Measurements from ENCODE around the gene RHBDL3. TPM values are rescaled to one million over a fixed set of nuclear protein-coding genes. Genes with fewer than 3 reads are reported as not detected.
A peak's percentile ranks its signal among the peaks of the same experiment; 100 is the strongest.
"Not testable (repeated sequence)": the region's sequence is repeated elsewhere in the genome, so short reads cannot be mapped to it uniquely, and the experiment has no call there.

The RHBDL3 gene
- total RNA-seq, 5 donors from 2014 or later (not counting 1 experiment from before 2014, with no cell fraction given): 0.07 TPM; not detected in 4

DNA sequence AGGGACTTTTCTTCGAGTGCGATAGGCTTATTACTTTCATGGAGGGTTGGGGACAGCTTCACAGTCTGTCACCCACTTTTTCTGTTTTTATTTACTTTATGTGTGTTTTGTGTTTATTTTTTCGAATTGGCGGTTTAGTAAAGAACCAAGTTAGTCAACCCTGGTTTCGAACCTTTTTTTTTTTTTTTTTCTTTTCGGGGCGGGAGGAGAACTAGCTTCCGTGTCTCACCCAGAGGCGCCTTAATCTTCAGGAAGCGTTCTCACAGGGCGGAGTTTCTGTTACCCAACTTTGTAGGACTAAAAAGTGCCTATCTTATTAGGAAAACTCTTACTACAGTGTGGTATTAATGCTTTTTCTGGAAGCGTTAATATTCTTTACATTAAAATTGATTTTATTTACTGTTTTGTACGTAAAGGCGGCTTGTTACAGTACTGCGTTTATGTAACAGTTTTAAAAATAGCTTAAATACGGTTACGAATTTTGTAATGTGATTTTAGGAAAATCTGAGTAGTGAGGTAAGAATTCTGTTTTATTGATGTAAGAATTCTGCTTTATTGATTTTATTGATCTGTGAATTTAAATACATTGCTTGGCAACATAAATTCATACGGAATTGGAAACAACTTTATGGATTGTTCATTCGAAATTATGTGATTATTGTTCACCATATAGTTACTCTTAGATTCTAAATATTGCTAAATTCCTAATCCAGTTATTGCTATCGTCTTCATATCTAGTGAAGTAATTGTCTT lies 85.2 kb downstream of the RHBDL3 start:
- Mint-ChIP-seq H3K36me3 (peaks cover 36% of the 10 kb centered on the region), H3K4me1 (peaks cover 47 to 53% (median 53%) of the 10 kb centered on the region in 3 donors), H3K27me3 (no peaks in the 10 kb centered on the region), H3K27ac (peak overlapping the region; percentile 99 to 100), H3K4me3 (peak overlapping the region; percentile 98 to 100 (median 99)), H3K9me3 (no peaks in the 10 kb centered on the region)
- no peaks in the 10 kb centered on the region for H3K27me3 ChIP-seq (replicated peaks in 1 of 2; ENCODE audit: control insufficient read depth in 2 of 2, extremely low read depth in 1 of 2, insufficient read depth in 2 of 2, low read length in 1 of 2)
- peaks cover 28 to 43% of the 10 kb centered on the region in 2 experiments for H3K4me1 ChIP-seq (ENCODE audit: control insufficient read depth in 1 of 2, extremely low read depth in 1 of 2, insufficient read depth in 2 of 2, low read length in 2 of 2)
- H3K36me3 ChIP-seq (ENCODE audit: control insufficient read depth in 2 of 2, extremely low read depth in 1 of 2, insufficient read depth in 1 of 2, low read length in 1 of 2): peaks cover 4 to 36% of the 10 kb centered on the region in 2 donors
- H3K27ac ChIP-seq (ENCODE audit: low read length): peak overlapping the region; percentile 97
- ATAC-seq (replicated peaks in 1 of 4): peak in 2 of 4 experiments; percentile 13 to 34
- CTCF ChIA-PET: interaction anchor here (0.6 to 0.8 kb wide), 5 partner anchors 10 to 816 kb away, joined by 3 read pairs; partner anchors contain the start of gene PSMD11 (in 1 of the 2)
- DNase-seq: peak in 29 of 35 experiments; percentile 7 to 71 (median 32)
- 0% methylated on average over 5 of the region's 20 CpGs for WGBS (ENCODE audit: insufficient coverage)
- POLR2A ChIA-PET: interaction anchor here (0.5 to 0.7 kb wide), 9 partner anchors 8 to 350 kb away, joined by 3 to 7 read pairs (median 3); partner anchors contain the start of gene PSMD11 (in 1 of the 2)
- H3K4me3 ChIP-seq (ENCODE audit: control insufficient read depth in 1 of 2, extremely low read depth in 1 of 2, low read length in 1 of 2): peak overlapping the region; percentile 83 to 99
- H3K9me3 ChIP-seq: no peaks in the 10 kb centered on the region

DNA sequence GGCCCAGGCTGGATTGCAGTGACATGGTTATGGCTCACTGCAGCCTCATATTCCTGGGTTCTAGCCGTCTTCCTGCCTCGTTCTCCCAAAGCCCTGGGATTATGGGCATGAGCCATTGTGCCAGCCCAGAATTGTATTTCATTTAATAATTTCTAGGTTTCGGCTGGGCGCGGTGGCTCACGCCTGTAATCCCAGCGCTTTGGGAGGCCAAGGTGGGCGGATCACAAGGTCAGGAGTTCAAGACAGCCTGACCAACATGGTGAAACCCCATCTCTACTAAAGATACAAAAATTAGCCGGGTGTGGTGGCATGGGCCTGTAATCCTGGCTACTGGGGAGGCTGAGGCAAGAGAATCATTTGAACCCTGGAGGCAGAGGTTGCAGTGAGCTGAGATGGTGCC lies 87.1 kb downstream of the RHBDL3 start:
- ATAC-seq (replicated peaks in 1 of 4); H3K27me3 Mint-ChIP-seq; H3K27ac Mint-ChIP-seq; H3K9me3 ChIP-seq; H3K9me3 Mint-ChIP-seq; DNase-seq; POLR2A ChIA-PET; H3K27me3 ChIP-seq (replicated peaks in 1 of 2; ENCODE audit: control insufficient read depth in 2 of 2, extremely low read depth in 1 of 2, insufficient read depth in 2 of 2, low read length in 1 of 2); H3K27ac ChIP-seq (ENCODE audit: low read length); CTCF ChIA-PET: not testable (repeated sequence)
- H3K36me3 ChIP-seq (ENCODE audit: control insufficient read depth in 2 of 2, extremely low read depth in 1 of 2, insufficient read depth in 1 of 2, low read length in 1 of 2): peaks cover 7 to 51% of the 10 kb centered on the region in 2 donors
- peak overlapping the region; percentile 32 to 83 for H3K4me3 ChIP-seq (ENCODE audit: control insufficient read depth in 1 of 2, extremely low read depth in 1 of 2, low read length in 1 of 2)
- peak overlapping the region; percentile 98 to 100 (median 99) for H3K4me3 Mint-ChIP-seq
- peaks cover 58 to 66% (median 65%) of the 10 kb centered on the region in 3 donors for H3K4me1 Mint-ChIP-seq
- H3K36me3 Mint-ChIP-seq: peaks cover 41% of the 10 kb centered on the region
- H3K4me1 ChIP-seq (ENCODE audit: control insufficient read depth in 1 of 2, extremely low read depth in 1 of 2, insufficient read depth in 2 of 2, low read length in 2 of 2): peaks cover 34 to 51% of the 10 kb centered on the region in 2 experiments
- 55% methylated on average over 2 of the region's 9 CpGs for WGBS (ENCODE audit: insufficient coverage)

DNA sequence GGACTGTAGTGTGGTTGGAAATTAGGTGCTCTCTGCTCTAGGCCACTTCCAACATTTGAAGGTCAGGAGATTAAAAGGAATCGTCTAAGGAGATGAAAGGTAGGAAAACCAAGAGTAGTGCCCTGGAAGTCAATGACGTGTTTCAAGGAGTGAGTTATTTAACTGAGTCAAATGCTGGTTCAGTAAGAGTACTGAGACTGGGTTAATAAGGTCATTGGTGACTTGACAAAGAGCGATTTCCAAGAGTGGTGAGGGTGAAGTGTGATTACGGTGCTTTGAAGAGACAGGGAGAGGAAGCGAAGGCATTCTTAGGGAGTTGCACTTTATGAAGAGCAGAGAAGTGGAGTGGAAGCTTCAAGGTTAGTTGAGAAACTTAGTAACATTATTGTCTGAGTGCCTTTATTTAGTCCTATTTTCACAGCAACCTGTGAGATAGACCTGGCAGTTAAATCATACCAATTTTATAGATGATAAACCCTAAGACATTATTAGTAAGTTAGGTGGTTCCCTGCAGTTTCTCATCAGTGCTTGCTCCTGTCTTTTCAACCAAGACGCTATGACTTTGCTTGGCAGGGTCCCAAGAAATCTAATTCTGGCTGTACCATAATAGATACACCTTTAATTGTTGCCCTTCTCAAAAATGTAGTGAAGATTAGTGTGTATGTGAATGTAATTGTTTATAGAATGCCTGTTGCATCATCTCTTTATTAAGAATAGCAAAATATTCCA lies 90.2 kb downstream of the RHBDL3 start:
- ChIA-PET POLR2A (interaction anchor here (0.5 to 0.8 kb wide), 4 partner anchors 15 to 216 kb away, joined by 3 to 4 read pairs (median 4); no protein-coding TSS in a partner anchor), CTCF (interaction anchor here in 1 of 2 donors (0.8 kb wide), 1 partner anchor 15 kb away, joined by 3 read pairs; no protein-coding TSS in a partner anchor)
- H3K4me3 ChIP-seq (ENCODE audit: control insufficient read depth in 1 of 2, extremely low read depth in 1 of 2, low read length in 1 of 2): no peak overlapping the region
- peaks cover 10 to 82% of the 10 kb centered on the region in 2 donors for H3K36me3 ChIP-seq (ENCODE audit: control insufficient read depth in 2 of 2, extremely low read depth in 1 of 2, insufficient read depth in 1 of 2, low read length in 1 of 2)
- Mint-ChIP-seq H3K4me3 (peak overlapping the region; percentile 44 to 63 (median 60)), H3K9me3 (no peaks in the 10 kb centered on the region), H3K27me3 (no peaks in the 10 kb centered on the region), H3K4me1 (peaks cover 54 to 69% (median 66%) of the 10 kb centered on the region in 3 donors), H3K27ac (peak overlapping the region; percentile 16 to 46), H3K36me3 (peaks cover 49% of the 10 kb centered on the region)
- no peaks in the 10 kb centered on the region for H3K9me3 ChIP-seq
- WGBS (ENCODE audit: insufficient coverage): 40% methylated on average over 4 of the region's 6 CpGs
- peaks cover 34 to 53% of the 10 kb centered on the region in 2 experiments for H3K4me1 ChIP-seq (ENCODE audit: control insufficient read depth in 1 of 2, extremely low read depth in 1 of 2, insufficient read depth in 2 of 2, low read length in 2 of 2)
- ATAC-seq (replicated peaks in 1 of 4) (no peak), DNase-seq (no peak)
- no peak overlapping the region for H3K27ac ChIP-seq (ENCODE audit: low read length)
- no peaks in the 10 kb centered on the region for H3K27me3 ChIP-seq (replicated peaks in 1 of 2; ENCODE audit: control insufficient read depth in 2 of 2, extremely low read depth in 1 of 2, insufficient read depth in 2 of 2, low read length in 1 of 2)

DNA sequence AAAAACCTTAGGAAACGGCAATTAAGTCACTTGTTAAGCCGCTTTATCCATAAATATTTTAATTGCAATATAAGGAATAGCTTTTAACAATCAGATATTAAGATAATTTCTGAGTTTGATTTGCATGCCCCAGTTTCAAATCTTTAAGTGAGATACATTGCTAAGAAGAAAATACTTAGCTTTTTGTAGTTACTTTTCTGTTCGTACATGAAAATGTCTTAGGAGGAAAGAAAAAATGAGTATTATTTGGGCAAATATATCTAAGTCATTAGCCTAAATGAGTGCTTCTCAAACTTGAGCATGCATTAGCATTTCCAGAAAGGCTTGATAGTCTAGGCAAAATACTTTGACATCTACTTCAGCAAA lies 90.7 kb downstream of the RHBDL3 start:
- H3K9me3 ChIP-seq: no peaks in the 10 kb centered on the region
- ATAC-seq (replicated peaks in 1 of 4) (no peak), DNase-seq (no peak)
- 60% methylated on average over 1 of the region's 3 CpGs for WGBS (ENCODE audit: insufficient coverage)
- POLR2A ChIA-PET: interaction anchor here (0.5 to 0.8 kb wide), 4 partner anchors 14 to 216 kb away, joined by 3 to 4 read pairs (median 4); no protein-coding TSS in a partner anchor
- Mint-ChIP-seq H3K27ac (no peak overlapping the region), H3K9me3 (no peaks in the 10 kb centered on the region), H3K36me3 (peaks cover 52% of the 10 kb centered on the region), H3K4me3 (peak overlapping the region in 2 of 3 donors; percentile 17 to 44), H3K4me1 (peaks cover 56 to 72% (median 68%) of the 10 kb centered on the region in 3 donors), H3K27me3 (no peaks in the 10 kb centered on the region)
- H3K4me3 ChIP-seq (ENCODE audit: control insufficient read depth in 1 of 2, extremely low read depth in 1 of 2, low read length in 1 of 2): no peak overlapping the region
- H3K4me1 ChIP-seq (ENCODE audit: control insufficient read depth in 1 of 2, extremely low read depth in 1 of 2, insufficient read depth in 2 of 2, low read length in 2 of 2): peaks cover 33 to 53% of the 10 kb centered on the region in 2 experiments
- peaks cover 10 to 88% of the 10 kb centered on the region in 2 donors for H3K36me3 ChIP-seq (ENCODE audit: control insufficient read depth in 2 of 2, extremely low read depth in 1 of 2, insufficient read depth in 1 of 2, low read length in 1 of 2)
- H3K27me3 ChIP-seq (replicated peaks in 1 of 2; ENCODE audit: control insufficient read depth in 2 of 2, extremely low read depth in 1 of 2, insufficient read depth in 2 of 2, low read length in 1 of 2): no peaks in the 10 kb centered on the region
- no peak overlapping the region for H3K27ac ChIP-seq (ENCODE audit: low read length)
- CTCF ChIA-PET: interaction anchor here in 1 of 2 donors (0.8 kb wide), 1 partner anchor 16 kb away, joined by 3 read pairs; no protein-coding TSS in a partner anchor

DNA sequence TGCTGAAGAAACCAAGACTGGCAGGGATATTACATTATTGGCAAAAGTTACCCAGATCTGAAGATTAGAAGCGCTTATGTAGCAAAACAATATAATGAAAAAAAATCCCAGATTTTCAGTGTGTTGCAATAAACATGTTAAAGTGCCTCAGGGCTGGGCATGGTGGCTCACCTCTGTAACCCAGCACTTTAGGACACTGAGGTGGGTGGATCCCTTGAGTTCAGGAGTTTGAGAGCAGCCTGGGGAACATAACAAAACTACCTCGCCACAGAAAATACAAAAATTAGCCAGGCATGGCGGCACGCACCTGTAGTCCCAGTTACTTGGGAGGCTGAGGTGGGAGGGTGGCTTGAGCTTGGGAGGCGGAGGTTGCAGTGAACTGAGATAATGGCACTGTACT lies 91.1 kb downstream of the RHBDL3 start:
- peak overlapping the region in 2 of 3 donors; percentile 17 to 44 for H3K4me3 Mint-ChIP-seq
- H3K9me3 Mint-ChIP-seq: no peaks in the 10 kb centered on the region
- peaks cover 52 to 70% (median 64%) of the 10 kb centered on the region in 3 donors for H3K4me1 Mint-ChIP-seq
- Histone ChIP-seq H3K4me3 (ENCODE audit: control insufficient read depth in 1 of 2, extremely low read depth in 1 of 2, low read length in 1 of 2) (no peak overlapping the region), H3K36me3 (ENCODE audit: control insufficient read depth in 2 of 2, extremely low read depth in 1 of 2, insufficient read depth in 1 of 2, low read length in 1 of 2) (peaks cover 10 to 88% of the 10 kb centered on the region in 2 donors), H3K9me3 (no peaks in the 10 kb centered on the region), H3K27ac (ENCODE audit: low read length) (no peak overlapping the region), H3K27me3 (replicated peaks in 1 of 2; ENCODE audit: control insufficient read depth in 2 of 2, extremely low read depth in 1 of 2, insufficient read depth in 2 of 2, low read length in 1 of 2) (no peaks in the 10 kb centered on the region), H3K4me1 (ENCODE audit: control insufficient read depth in 1 of 2, extremely low read depth in 1 of 2, insufficient read depth in 2 of 2, low read length in 2 of 2) (peaks cover 29 to 52% of the 10 kb centered on the region in 2 experiments)
- ChIA-PET CTCF (interaction anchor here in 1 of 2 donors (0.8 kb wide), 1 partner anchor 16 kb away, joined by 3 read pairs; no protein-coding TSS in a partner anchor), POLR2A (interaction anchor here in 1 of 2 donors (0.8 kb wide), 1 partner anchor 14 kb away, joined by 3 read pairs; no protein-coding TSS in a partner anchor)
- 100% methylated on average over 1 of the region's 5 CpGs for WGBS (ENCODE audit: insufficient coverage)
- no peak overlapping the region for H3K27ac Mint-ChIP-seq
- H3K36me3 Mint-ChIP-seq: peaks cover 48% of the 10 kb centered on the region
- no peak for DNase-seq
- no peaks in the 10 kb centered on the region for H3K27me3 Mint-ChIP-seq
- no peak for ATAC-seq (replicated peaks in 1 of 4)

DNA sequence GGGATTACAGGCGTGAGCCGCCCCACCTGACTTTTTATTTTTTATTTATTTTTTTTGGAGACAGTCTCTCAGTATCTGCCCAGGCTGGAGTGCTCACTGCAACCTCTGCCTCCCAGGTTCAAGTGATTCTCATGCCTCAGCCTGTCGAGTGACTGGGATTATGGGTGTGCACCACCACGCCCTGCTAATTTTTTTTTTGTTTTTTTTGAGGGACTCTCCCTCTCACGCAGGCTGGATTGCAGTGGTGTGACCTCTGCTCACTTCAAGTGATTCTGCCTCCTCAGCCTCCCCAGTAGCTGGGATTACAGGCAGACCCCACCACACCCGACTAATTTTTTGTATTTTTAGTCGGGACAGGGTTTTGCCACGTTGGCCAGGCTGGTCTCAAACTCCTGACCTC lies 92.0 kb downstream of the RHBDL3 start:
- H3K9me3 ChIP-seq: no peaks in the 10 kb centered on the region
- H3K4me1 ChIP-seq (ENCODE audit: control insufficient read depth in 1 of 2, extremely low read depth in 1 of 2, insufficient read depth in 2 of 2, low read length in 2 of 2): peaks cover 25 to 46% of the 10 kb centered on the region in 2 experiments
- peaks cover 10 to 90% of the 10 kb centered on the region in 2 donors for H3K36me3 ChIP-seq (ENCODE audit: control insufficient read depth in 2 of 2, extremely low read depth in 1 of 2, insufficient read depth in 1 of 2, low read length in 1 of 2)
- H3K36me3 Mint-ChIP-seq: peaks cover 52% of the 10 kb centered on the region
- H3K4me1 Mint-ChIP-seq: peaks cover 59 to 72% (median 65%) of the 10 kb centered on the region in 3 donors
- ATAC-seq (replicated peaks in 1 of 4): no peak
- H3K4me3 ChIP-seq (ENCODE audit: control insufficient read depth in 1 of 2, extremely low read depth in 1 of 2, low read length in 1 of 2): no peak overlapping the region
- no peak overlapping the region for H3K27ac ChIP-seq (ENCODE audit: low read length)
- CTCF ChIA-PET: no interaction called here
- WGBS (ENCODE audit: insufficient coverage): 100% methylated on average over 2 of the region's 8 CpGs
- POLR2A ChIA-PET: interaction anchor here in 1 of 2 donors (0.7 kb wide), 1 partner anchor 19 kb away, joined by 11 read pairs; no protein-coding TSS in a partner anchor
- no peak for DNase-seq
- H3K27me3 Mint-ChIP-seq: no peaks in the 10 kb centered on the region
- no peaks in the 10 kb centered on the region for H3K27me3 ChIP-seq (replicated peaks in 1 of 2; ENCODE audit: control insufficient read depth in 2 of 2, extremely low read depth in 1 of 2, insufficient read depth in 2 of 2, low read length in 1 of 2)
- no peak overlapping the region for H3K4me3 Mint-ChIP-seq
- H3K27ac Mint-ChIP-seq: no peak overlapping the region
- H3K9me3 Mint-ChIP-seq: no peaks in the 10 kb centered on the region
